Hematopoietic multipotent progenitor cell treated with erythropoietin and hydrocortisone succinate and interleukin-3 and kit ligand, for 15 days (in vitro differentiated cells): ENCODE data around the gene PRPF8.
"Not testable (repeated sequence)": the region's sequence is repeated elsewhere in the genome, so short reads cannot be mapped to it uniquely, and the experiment has no call there.

Experiments used
- DNase-seq: peaks from one replicate; pipeline ENCODE4 v3.0.0-alpha.2; 2015; ENCODE audit warnings: low spot score

PRPF8 gene

DNA sequence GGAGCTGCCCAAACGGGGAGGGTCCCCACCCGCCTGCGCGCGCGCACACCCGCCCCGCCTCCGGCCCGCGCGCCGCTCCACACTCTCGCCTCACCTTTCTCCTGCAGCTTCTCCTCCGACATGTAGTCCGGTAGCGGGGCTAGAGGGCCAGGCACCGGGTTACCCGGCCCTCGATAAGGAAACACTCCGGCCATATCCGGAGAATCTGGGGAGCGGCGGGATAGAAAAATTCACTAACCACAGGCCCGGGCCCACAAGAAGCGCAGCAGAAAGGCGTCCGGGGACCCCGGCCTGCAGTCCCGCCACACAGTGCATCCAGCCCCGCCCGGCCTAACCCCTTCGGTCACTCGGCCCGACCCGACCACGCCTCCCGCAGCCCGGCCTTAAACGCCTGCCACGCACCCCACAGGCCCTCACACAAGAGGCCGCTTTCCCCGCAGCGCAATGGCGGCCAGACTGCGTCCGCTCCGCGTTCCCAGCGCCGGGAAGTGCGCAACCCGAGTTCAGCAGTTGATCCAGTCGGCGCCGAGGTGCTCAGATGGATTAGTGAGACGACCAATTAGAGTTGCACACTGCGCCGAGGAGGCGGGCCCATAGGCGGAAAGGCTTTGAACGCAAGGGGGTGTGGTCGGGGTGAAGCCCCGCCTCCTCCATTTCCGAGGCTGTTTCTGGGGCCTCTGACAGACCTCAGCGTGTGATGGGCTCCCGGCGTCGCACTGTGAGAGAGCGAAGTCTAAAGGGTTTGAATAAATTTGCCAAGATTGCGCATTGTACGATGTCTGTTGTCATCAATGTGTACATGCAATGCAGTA, at the start of gene PRPF8:
PRPF8 (minus strand) TSS at position 490 of the 812 bp plus-strand sequence; CDS start at position 194, 296 bp downstream.
- DNase-seq: peak; percentile 99

DNA sequence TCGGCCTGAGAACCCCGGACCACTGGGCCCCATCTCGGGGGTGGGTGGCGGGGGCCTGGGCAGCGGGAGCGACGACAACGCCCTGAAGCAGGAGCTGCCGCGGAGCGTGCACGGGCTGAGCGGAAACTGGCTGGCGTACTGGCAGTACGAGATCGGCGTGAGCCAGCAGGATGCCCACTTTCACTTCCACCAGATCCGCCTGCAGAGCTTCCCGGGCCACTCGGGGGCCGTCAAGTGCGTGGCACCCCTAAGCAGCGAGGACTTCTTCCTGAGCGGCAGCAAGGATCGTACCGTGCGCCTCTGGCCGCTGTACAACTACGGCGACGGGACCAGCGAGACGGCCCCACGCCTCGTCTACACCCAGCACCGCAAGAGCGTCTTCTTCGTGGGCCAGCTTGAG, 49.1 kb upstream of the PRPF8 start:
- DNase-seq: no peak

DNA sequence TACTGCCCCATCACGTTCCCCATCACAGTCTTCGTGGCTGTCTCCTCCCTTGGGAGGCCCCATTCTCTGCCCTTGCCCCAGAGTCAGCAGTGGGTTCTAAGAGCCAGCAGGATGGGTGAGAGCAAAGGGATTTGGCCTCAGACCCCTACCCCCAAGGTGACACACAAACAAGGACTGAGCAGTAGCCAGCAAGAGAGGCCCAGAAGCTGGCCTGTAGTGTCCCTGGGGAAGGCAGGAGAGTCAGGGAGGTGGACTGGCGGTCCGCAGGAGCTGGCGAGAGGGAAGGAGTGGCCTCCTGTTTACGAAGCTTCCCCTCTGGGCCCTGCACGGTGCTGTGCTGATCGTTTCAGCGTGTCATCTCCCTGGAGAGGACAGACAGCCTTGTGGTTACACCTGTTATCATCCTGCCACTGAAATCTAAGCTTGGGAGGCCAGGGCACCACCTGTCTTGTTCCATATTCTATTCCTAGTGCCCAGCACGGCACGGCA, 48.2 kb upstream of the PRPF8 start:
- no peak for DNase-seq

DNA sequence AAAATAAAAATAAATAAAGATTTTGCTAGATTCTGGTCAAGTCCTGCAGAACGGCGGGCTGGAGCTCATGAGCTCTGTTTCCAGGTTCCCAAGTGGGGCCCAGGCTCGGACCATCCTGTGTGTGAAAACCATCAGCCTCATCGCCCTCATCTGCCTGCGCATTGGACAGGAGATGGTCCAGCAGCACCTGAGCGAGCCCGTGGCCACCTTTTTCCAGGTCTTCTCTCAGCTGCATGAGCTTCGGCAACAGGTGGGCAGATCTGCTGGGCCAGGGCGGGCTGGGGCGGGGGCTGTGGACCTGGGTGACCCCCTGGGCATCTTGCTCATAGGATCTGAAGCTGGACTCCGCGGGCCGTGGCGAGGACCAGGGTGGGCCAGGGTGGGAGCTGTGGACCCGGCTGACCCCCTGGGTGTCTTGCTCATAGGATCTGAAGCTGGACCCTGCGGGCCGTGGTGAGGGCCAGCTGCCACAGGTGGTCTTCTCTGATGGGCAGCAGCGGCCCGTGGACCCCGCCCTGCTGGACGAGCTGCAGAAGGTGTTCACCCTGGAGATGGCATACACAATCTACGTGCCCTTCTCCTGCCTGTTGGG, 47.7 kb upstream of the PRPF8 start:
- no peak for DNase-seq

DNA sequence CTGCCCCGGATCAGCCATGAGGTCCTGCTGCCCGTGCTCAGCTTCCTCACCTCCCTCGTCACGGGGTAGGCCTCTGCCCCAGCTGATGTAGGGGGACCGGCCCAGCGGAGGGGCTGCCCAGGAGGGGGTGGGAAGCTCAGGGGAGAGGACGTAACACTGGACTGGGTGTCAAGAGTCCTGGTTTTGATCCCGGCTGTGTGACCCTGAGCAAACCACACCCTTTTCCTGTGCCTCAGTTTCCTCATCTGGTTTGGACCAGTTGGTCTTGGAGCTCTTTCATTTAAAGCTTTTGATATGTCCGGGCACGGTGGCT, 46.5 kb upstream of the PRPF8 start:
- DNase-seq: no peak

DNA sequence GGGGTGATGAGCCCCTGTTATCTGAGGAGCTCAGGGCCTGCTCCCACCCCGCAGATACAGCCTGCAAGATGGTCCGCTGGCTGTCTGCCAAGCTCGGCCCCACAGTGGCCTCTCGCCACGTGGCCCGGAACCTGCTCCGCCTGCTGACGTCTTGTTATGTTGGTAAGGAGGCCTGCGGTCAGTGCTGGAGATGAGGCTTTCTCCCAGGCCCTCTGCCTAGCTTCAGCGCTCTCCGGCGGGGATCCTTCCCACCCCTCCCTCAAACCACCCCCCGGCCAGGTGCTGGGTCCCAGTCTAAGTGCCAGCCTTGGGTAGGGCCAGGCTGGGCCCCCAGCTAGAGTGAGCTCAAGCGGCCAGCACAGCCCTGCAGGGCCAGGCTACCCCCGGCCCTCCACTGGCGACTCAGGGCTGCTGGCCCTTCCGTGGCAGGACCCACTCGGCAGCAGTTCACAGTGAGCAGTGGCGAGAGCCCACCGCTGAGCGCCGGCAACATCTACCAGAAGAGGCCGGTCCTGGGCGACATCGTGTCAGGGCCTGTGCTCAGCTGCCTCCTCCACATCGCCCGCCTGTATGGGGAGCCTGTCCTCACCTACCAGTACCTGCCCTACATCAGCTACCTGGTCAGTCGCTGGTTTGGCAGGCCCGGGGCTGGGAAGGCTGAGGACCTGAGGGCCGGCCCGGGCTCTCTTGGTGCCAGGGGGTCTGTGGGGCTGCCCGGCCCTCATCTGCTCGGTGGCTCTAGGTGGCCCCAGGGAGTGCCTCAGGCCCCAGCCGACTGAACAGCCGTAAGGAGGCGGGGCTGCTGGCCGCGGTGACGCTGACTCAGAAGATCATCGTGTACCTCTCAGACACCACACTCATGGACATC, 45.9 kb upstream of the PRPF8 start:
- peak; percentile 98 for DNase-seq

DNA sequence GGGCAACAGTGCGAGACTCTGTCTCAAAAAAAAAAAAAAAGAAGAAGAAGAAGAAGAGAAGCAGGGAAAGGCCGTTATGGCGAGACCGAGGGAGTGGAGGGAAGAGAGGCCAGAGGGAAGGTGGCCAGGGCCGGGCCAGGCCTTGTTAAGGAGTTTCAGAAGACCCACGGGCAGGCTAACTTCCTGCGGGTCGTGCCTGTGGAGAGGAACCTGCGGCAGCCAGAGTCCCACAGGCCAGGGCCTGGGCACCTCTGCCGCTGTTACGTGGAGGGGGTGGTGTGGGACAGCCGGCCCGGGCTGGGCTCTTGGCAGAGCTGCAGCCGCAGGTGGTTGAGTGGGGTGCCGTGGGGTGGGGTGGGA, 45.3 kb upstream of the PRPF8 start:
- DNase-seq: no peak

DNA sequence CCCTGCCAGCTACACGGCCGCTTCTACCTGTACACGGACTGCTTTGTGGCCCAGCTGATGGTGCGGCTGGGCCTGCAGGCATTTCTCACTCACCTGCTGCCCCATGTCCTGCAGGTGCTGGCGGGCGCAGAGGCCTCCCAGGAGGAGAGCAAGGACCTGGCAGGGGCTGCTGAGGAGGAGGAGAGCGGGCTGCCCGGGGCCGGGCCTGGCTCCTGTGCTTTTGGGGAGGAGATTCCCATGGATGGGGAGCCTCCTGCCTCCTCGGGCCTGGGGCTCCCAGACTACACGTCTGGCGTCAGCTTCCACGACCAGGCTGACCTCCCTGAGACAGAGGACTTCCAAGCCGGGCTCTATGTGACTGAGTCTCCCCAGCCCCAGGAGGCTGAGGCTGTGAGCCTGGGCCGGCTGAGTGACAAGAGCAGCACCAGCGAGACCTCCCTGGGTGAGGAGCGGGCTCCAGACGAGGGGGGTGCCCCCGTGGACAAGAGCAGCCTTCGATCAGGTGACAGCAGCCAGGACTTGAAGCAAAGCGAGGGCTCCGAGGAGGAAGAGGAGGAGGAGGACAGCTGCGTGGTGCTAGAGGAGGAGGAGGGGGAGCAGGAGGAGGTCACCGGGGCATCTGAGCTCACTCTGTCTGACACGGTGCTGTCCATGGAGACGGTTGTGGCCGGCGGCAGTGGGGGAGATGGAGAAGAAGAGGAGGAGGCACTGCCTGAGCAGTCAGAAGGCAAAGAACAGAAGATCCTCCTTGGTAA, 43.4 kb upstream of the PRPF8 start:
- no peak for DNase-seq

DNA sequence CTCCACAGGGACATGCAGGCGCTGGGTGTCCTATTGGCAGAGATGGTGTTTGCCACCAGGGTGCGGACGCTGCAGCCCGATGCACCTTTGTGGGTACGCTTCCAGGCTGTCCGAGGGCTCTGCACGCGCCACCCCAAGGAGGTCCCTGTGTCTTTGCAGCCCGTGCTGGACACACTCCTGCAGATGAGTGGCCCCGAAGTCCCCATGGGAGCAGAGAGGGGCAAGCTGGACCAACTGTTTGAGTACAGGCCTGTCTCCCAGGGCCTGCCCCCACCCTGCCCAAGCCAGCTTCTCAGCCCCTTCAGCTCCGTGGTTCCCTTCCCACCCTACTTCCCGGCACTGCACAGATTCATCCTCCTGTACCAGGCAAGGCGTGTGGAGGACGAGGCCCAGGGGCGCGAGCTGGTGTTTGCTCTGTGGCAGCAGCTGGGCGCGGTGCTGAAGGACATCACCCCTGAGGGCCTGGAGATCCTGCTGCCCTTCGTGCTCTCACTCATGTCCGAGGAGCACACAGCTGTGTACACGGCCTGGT, 42.7 kb upstream of the PRPF8 start:
- DNase-seq: no peak

DNA sequence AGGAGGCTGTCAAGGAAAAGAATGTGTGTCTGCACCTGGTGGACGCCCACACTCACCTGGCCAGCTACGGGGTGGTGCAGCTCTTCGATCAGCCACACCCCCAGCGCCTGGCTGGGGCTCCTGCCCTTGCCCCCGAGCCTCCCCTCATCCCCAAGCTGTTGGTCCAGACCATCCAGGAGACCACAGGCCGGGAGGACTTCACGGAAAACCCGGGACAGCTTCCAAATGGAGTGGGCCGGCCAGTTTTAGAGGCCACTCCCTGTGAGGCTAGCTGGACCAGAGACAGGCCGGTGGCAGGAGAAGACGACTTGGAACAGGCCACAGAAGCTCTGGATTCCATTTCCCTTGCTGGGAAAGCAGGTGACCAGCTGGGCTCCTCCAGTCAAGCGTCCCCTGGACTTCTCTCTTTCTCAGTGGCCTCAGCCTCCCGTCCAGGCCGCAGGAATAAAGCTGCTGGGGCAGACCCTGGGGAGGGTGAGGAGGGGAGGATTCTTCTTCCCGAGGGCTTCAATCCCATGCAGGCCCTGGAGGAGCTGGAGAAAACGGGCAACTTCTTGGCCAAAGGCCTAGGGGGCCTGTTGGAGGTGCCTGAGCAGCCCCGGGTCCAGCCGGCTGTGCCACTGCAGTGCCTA, 42.1 kb upstream of the PRPF8 start:
- DNase-seq: no peak

DNA sequence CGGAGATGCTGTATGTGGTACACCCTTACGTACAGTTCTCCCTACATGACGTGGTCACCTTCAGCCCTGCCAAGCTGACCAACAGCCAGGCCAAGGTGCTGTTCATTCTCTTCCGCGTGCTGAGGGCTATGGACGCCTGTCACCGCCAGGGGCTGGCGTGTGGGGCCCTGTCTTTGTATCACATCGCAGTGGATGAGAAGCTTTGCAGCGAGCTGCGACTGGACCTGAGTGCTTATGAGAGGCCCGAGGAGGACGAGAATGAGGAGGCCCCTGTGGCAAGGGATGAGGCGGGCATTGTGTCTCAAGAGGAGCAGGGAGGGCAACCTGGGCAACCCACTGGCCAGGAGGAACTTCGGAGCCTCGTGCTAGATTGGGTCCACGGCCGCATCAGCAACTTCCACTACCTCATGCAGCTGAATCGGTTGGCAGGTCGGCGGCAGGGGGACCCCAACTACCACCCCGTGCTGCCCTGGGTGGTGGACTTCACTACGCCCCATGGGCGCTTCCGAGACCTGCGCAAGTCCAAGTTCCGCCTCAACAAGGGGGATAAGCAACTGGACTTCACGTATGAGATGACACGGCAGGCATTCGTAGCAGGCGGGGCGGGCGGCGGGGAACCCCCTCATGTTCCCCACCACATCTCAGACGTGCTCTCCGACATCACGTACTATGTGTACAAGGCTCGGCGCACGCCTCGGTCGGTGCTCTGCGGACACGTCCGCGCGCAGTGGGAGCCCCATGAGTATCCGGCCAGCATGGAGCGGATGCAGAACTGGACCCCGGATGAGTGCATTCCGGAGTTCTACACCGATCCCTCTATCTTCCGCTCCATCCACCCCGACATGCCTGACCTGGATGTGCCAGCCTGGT, 41.2 kb upstream of the PRPF8 start:
- DNase-seq: no peak

DNA sequence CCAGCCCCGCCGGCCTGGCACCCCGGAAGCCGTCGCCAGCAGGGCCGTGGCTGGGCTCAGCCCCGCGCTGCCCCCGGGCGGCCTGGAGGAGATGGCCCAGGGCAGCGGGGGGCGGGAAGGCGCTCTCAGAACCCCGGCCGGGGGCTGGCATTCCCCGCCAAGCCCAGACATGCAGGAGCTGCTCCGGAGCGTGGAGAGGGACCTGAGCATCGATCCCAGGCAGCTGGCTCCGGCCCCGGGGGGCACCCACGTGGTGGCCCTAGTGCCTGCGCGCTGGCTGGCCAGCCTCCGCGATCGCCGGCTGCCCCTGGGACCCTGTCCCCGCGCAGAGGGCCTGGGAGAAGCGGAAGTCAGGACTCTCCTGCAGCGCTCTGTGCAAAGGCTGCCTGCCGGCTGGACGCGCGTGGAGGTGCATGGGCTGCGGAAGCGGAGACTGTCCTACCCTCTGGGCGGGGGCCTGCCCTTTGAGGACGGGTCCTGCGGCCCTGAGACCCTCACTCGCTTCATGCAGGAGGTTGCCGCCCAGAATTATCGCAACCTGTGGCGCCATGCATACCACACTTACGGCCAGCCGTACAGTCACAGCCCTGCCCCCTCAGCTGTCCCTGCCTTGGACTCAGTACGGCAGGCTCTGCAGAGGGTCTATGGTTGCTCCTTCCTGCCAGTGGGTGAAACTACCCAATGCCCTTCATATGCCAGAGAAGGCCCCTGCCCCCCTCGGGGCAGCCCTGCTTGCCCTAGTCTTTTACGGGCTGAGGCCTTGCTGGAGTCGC, 40.4 kb upstream of the PRPF8 start:
- no peak for DNase-seq

DNA sequence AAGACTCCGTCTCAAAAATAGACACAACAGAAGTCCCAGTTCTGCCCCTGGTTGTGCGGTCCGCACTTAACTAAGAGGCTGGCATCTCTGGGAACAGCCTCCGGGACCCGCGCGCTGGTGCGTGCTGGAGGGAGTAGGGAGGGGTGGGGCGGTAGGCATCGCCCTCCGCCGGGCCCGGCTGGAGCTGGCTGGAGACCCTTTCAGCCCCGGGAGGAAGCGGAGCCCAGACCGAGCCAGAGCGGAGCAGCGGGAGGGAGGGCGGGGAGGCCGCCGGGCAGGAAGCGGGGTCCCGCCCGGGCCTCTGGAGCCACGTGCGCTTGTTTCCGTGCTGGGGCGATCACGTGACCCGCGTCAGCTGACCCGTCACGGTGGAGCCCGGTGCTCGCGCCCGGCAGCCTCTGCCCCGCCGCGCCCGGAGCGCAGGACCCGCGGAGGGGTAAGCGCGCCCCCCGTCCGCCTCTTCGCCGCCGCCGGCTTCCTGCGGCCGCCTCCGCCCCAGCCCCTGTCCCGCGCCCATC, 39.7 kb upstream of the PRPF8 start, which contains the start of gene WDR81:
WDR81 (plus strand) TSS at position 354 of the 518 bp plus-strand sequence. CDS start 256 bp downstream, outside the sequence.
- DNase-seq: peak; percentile 89

DNA sequence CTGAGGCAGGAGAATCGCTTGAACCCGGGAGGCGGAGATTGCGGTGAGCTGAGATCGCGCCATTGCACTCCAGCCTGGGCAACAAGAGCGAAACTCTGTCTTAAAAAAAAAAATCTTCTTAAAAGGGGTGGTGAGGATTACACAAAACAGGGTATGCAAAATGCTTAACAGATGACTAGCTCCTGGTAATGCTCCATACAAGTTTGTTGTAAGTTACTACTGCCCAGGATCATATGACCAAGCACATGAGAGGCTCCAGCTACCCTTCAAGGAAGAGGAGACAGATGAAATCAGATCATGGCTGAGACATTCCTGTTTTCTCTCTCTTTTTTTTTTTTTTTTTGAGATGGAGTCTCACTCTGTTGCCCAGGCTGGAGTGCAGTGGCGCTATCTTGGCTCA, 37.4 kb upstream of the PRPF8 start:
- not testable (repeated sequence) for DNase-seq

DNA sequence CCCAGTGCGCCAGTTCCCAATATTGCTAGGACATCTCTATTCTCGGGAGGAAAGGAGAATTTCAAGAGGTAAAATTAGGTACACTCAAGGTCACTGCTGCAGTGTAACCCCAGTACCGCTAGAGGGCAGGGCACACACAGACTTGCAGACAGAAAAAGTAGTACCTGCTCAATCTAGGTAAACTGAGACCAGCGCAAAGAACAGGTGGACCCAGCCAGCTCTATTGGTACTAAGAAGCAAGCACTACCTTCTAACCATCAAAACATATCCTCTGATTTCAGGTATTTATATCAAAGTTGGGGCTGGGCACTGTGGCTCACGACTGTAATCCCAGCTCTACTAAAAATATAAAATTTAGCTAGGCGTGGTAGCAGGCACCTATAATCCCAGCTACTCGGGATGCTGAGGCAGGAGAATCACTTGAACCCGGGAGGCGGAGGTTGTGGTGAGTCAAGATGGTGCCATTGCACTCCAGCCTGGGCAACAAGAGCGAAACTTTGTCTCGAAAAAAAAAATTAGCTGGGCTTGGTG, 36.3 kb upstream of the PRPF8 start:
- peak; percentile 84 for DNase-seq

DNA sequence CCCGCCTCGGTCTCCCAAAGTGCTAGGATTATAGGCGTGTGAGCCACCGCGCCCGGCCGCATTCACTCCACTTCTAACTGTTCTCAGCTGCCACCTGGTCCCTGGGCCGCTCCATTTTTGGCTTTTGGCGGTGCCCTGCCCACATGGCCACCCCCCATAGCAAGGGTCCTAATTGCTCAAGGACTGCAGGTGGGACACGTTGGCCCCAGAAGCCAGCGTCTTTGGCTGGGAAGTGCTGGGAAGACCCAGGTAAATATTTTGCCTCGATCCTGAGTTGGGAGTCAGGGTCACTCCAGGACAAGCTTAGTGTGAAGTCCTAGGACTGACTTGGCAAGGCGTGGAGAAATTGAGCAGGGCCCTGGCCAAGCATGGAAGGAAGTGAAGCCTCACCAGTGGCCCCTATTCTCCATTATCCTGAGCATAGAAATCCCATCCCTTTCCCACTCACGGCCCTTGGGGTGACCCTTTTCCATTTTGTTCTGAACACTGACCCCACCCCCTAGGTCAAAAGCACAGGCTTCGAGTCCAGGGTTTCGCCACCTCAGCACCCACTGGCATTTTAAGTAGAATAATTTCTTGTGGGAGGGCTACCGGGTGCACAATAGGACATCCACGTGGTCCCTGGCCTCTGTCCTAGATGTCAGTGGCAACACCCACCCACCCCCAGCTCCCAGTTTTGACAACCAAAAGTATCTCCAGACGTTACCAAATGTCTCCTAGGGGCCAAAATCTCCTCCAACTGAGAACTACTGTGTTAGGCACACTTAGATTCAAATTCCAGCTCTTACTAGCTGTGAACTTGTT, 33.9 kb upstream of the PRPF8 start:
- no peak for DNase-seq

DNA sequence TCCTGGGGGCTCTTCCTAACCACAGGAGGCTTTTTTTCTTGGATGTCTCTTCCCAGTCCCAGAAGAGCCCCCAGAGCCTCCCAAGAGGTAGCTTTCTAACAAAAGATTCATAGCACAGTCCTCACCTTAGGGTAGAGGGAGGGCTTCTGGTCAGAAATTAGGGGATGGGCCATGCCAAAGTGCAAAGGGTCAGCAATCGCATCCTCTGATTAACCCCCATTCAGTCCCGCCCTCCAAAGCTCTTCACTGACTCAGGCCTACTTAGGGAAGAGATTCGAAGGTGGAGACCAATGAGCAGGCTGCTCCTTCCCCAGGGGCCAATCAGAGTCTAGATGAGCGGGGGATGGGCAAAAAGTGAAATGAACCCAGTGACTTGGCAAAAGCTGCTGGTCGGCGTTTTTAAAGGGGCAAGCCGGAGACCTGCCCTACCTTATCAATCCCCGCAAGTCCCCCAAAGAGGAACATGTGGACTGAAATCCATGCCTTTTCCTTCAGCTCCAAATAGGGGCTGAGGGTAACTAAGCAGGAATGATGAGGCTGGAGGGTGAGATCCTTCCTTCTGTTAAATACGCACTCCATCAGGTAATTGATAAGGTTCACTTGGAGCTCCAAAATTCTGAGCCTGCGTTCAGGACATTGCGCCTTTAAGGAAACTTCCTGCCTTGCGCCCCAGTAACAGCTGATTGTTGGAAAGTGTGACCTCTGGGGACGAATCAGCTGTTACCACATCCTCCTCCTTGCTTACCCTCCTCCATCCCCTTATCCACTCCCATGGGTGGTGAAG, 32.4 kb upstream of the PRPF8 start:
- peak; percentile 99 for DNase-seq
